Measurements from ENCODE around the gene TMPRSS6. TPM values are rescaled to one million over a fixed set of nuclear protein-coding genes. Genes with fewer than 3 reads are reported as not detected.

The TMPRSS6 gene
- total RNA-seq, 4 donors from 2014 or later: under 0.01 to 0.09 TPM; not detected in 2

GRCh38 chr22:37062702-37063381 is 46.7 kb downstream of the TMPRSS6 start:
- no peak for DNase-seq
- Histone ChIP-seq H3K4me3 (no peak overlapping the region), H3K27ac (no peak overlapping the region), H3K27me3 (peaks cover 0 to 25% (median 0%) of the 10 kb centered on the region in 4 donors), H3K4me1 (peaks cover 0 to 4% (median 0%) of the 10 kb centered on the region in 3 donors), H3K9me3 (no peaks in the 10 kb centered on the region), H3K36me3 (peaks cover 4 to 37% (median 4%) of the 10 kb centered on the region in 3 donors)
- intact Hi-C loops (cut with DNase I): no loop called here
- WGBS, 2 donors: 69 to 81% methylated on average over 3 to 8 of the region's 15 CpGs
- TF ChIP-seq POLR2A (IDR thresholded peaks at IDR 0.05) (no peak), CTCF (IDR thresholded peaks at IDR 0.05) (no peak)

- Histone ChIP-seq H3K27me3 (peaks cover 0 to 20% (median 0%) of the 10 kb centered on the region in 4 donors), H3K27ac (no peak overlapping the region), H3K36me3 (peaks cover 4 to 42% (median 4%) of the 10 kb centered on the region in 3 donors), H3K4me1 (peaks cover 0 to 4% (median 0%) of the 10 kb centered on the region in 3 donors), H3K4me3 (no peak overlapping the region), H3K9me3 (no peaks in the 10 kb centered on the region)
- DNase-seq: no peak
- intact Hi-C loops (cut with DNase I): no loop called here
- WGBS, 2 donors: 41 to 100% methylated on average over 1 to 4 of the region's 7 CpGs
- no peak for TF ChIP-seq CTCF (IDR thresholded peaks at IDR 0.05)
- TF ChIP-seq POLR2A (IDR thresholded peaks at IDR 0.05): no peak
These were observed 47.2 kb downstream of the TMPRSS6 start for GRCh38 chr22:37062376-37062675.

- Histone ChIP-seq H3K36me3 (peaks cover 4 to 47% (median 4%) of the 10 kb centered on the region in 3 donors), H3K4me3 (no peak overlapping the region), H3K27me3 (peaks cover 0 to 15% (median 0%) of the 10 kb centered on the region in 4 donors), H3K27ac (no peak overlapping the region), H3K4me1 (peaks cover 0 to 4% (median 0%) of the 10 kb centered on the region in 3 donors), H3K9me3 (no peaks in the 10 kb centered on the region)
- no peak for DNase-seq
- intact Hi-C loops (cut with DNase I): no loop called here
- TF ChIP-seq POLR2A (IDR thresholded peaks at IDR 0.05): no peak
- TF ChIP-seq CTCF (IDR thresholded peaks at IDR 0.05): no peak
- WGBS, 2 donors: 86 to 93% methylated on average over 3 to 6 of the region's 10 CpGs
These were observed 47.7 kb downstream of the TMPRSS6 start for GRCh38 chr22:37061611-37062375.

GRCh38 chr22:37060801-37061610 is 48.5 kb downstream of the TMPRSS6 start:
- Histone ChIP-seq H3K36me3 (peaks cover 4 to 55% (median 4%) of the 10 kb centered on the region in 3 donors), H3K4me1 (peaks cover 0 to 4% (median 0%) of the 10 kb centered on the region in 3 donors), H3K9me3 (no peaks in the 10 kb centered on the region), H3K27ac (no peak overlapping the region), H3K4me3 (no peak overlapping the region), H3K27me3 (peaks cover 0 to 9% (median 0%) of the 10 kb centered on the region in 4 donors)
- TF ChIP-seq POLR2A (IDR thresholded peaks at IDR 0.05): no peak
- no peak for TF ChIP-seq CTCF (IDR thresholded peaks at IDR 0.05)
- WGBS, 2 donors: 64 to 83% methylated on average over 18 to 23 of the region's 28 CpGs
- intact Hi-C loops (cut with DNase I): no loop called here
- DNase-seq: no peak

Data from esophagus squamous epithelium (tissue), 5 donors.